GM10266 (cell line): ENCODE results near the gene HBM.
"Not testable (repeated sequence)": the region's sequence is repeated elsewhere in the genome, so short reads cannot be mapped to it uniquely, and the experiment has no call there.

Experiments
- DNase-seq: peaks from one replicate; pipeline ENCODE4 v3.0.0; 2012; ENCODE audit errors: extremely low spot score
- TF ChIP-seq, protein P1 (sequence below): IDR thresholded peaks from 2 replicates; pipeline ENCODE4 v1.5.1; 2012; ENCODE audit warnings: mild to moderate bottlenecking, low read depth; ENCODE audit not compliant: control insufficient read depth, insufficient read depth; ENCODE audit errors: missing control alignments

Gene HBM

GRCh38 chr16:159136-159849 is 6.5 kb upstream of the HBM start:
- TF ChIP-seq, protein P1, sequence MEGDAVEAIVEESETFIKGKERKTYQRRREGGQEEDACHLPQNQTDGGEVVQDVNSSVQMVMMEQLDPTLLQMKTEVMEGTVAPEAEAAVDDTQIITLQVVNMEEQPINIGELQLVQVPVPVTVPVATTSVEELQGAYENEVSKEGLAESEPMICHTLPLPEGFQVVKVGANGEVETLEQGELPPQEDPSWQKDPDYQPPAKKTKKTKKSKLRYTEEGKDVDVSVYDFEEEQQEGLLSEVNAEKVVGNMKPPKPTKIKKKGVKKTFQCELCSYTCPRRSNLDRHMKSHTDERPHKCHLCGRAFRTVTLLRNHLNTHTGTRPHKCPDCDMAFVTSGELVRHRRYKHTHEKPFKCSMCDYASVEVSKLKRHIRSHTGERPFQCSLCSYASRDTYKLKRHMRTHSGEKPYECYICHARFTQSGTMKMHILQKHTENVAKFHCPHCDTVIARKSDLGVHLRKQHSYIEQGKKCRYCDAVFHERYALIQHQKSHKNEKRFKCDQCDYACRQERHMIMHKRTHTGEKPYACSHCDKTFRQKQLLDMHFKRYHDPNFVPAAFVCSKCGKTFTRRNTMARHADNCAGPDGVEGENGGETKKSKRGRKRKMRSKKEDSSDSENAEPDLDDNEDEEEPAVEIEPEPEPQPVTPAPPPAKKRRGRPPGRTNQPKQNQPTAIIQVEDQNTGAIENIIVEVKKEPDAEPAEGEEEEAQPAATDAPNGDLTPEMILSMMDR, result no peak
- DNase-seq, result no peak

- DNase-seq, result not testable (repeated sequence)
These were observed 5.5 kb upstream of the HBM start for GRCh38 chr16:160242-160641.

GRCh38 chr16:160691-161190 is 5.0 kb upstream of the HBM start:
- DNase-seq, result no peak
- TF ChIP-seq, protein P1, result no peak

DNA sequence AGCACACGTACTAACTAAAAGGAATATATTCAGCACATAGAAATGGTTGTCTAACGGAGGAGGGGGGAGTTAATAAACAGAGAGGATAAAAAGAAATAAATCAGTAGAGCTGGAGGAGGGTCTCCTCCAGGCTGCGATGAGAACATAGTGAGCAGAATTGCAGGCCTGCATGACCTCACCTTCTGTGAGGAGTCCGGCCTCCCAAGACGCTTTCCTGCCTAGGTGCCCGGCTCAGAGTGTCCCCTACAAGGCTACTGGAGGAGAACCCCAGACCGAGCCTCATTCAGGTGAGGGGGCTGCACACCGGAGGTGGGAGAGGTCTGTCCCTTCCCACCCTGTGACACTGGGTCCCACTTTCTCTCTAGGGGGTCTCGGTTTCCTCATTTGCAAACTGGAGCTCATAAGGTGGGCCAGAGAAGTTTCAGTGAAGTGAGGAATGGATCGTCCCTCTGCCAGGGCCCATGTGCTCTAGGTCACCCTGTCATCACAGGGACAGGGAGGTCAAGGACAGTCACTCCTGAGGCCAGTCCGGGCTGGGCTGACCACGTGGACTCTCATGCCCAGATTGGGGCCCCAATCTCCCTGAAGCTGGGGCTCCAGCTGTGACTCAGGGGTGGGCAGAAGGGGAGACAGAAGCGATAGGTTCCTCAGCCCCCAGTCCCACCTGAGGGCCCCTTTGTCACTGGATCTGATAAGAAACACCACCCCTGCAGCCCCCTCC is 3.3 kb upstream of the HBM start:
- TF ChIP-seq, protein P1, result no peak
- no peak for DNase-seq

- DNase-seq, result not testable (repeated sequence)
These were observed 2.6 kb upstream of the HBM start for GRCh38 chr16:163139-163538.

- DNase-seq, result not testable (repeated sequence)
These were observed 2.1 kb upstream of the HBM start for GRCh38 chr16:163696-164095.

GRCh38 chr16:164134-164823 is 1.5 kb upstream of the HBM start:
- DNase-seq, result not testable (repeated sequence)

DNA sequence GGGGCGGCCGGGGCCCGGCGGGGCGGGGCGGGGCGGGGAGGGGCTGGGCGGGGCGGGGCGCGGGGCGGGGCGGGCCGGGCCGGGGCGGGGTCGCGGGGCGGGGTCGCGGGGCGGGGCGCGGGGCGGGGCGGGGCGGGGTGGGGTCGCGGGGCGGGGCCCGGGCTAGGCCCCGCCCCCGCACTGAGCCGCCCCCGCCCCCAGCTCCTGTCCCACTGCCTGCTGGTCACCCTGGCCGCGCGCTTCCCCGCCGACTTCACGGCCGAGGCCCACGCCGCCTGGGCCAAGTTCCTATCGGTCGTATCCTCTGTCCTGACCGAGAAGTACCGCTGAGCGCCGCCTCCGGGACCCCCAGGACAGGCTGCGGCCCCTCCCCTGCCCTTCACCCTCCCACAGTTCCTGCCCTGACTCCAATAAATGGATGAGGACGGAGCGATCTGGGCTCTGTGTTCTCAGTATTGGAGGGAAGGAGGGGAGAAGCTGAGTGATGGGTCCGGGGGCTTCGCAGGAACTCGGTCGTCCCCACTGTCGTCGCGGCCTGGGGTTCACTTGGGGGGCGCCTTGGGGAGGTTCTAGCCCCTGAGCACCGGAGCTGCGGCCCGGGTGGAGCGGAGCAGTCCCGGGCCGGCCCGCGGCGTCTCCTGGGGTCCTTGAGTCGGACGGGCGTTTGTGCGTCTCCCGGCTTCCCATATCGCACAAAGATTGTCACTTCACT is 795 bp upstream of the HBM start:
- TF ChIP-seq, protein P1, result no peak
- peak; percentile 83 for DNase-seq
